HEK293 (cell line): ENCODE measurements around the gene TAS1R3.

ENCODE experiments used
- ELK4 ChIP-seq: IDR thresholded peaks from 2 replicates; pipeline ENCODE4 v1.6.1; 2011; ENCODE audit warnings: mild to moderate bottlenecking, low read depth, low read length, borderline replicate concordance
- GFI1B ChIP-seq: fragments of 450-650 bp; formaldehyde crosslinking; IDR thresholded peaks from 2 replicates; pipeline ENCODE4 v1.5.1; 2016; ENCODE audit warnings: missing biosample characterization, missing genetic modification characterization
- PRDM10 ChIP-seq: fragments of 450-650 bp; formaldehyde crosslinking; IDR thresholded peaks from 2 replicates; pipeline ENCODE4 v1.5.1; 2016; ENCODE audit warnings: missing biosample characterization, missing genetic modification characterization
- SALL2 ChIP-seq: fragments of 450-650 bp; formaldehyde crosslinking; IDR thresholded peaks from 2 replicates; pipeline ENCODE4 v1.5.0; 2017; ENCODE audit warnings: missing biosample characterization, mild to moderate bottlenecking, missing genetic modification characterization, borderline replicate concordance
- ZFP69B ChIP-seq: fragments of 450-650 bp; formaldehyde crosslinking; IDR thresholded peaks from 2 replicates; pipeline ENCODE4 v1.5.1; 2016; ENCODE audit warnings: missing biosample characterization, missing genetic modification characterization
- ZNF140 ChIP-seq: fragments of 450-650 bp; formaldehyde crosslinking; IDR thresholded peaks from 2 replicates; pipeline ENCODE4 v1.5.1; 2016; ENCODE audit warnings: missing biosample characterization, missing genetic modification characterization
- ZNF157 ChIP-seq: fragments of 450-650 bp; formaldehyde crosslinking; IDR thresholded peaks from 2 replicates; pipeline ENCODE4 v1.5.1; 2016; ENCODE audit warnings: missing biosample characterization, missing genetic modification characterization
- ZNF174 ChIP-seq: fragments of 450-650 bp; formaldehyde crosslinking; IDR thresholded peaks from 2 replicates; pipeline ENCODE4 v1.5.0; 2017; ENCODE audit warnings: missing biosample characterization, mild to moderate bottlenecking, missing genetic modification characterization
- ZNF280C ChIP-seq: fragments of 450-650 bp; formaldehyde crosslinking; IDR thresholded peaks from 2 replicates; pipeline ENCODE4 v1.5.1; 2016; ENCODE audit warnings: missing biosample characterization, missing genetic modification characterization
- ZNF449 ChIP-seq: fragments of 450-650 bp; formaldehyde crosslinking; IDR thresholded peaks from 2 replicates; pipeline ENCODE4 v1.5.1; 2017; ENCODE audit warnings: missing biosample characterization, mild to moderate bottlenecking, missing genetic modification characterization, moderate library complexity
- ZNF48 ChIP-seq: fragments of 450-650 bp; formaldehyde crosslinking; IDR thresholded peaks from 2 replicates; pipeline ENCODE4 v1.5.1; 2016; ENCODE audit warnings: missing biosample characterization, missing genetic modification characterization
- ZNF514 ChIP-seq: fragments of 450-650 bp; formaldehyde crosslinking; IDR thresholded peaks from 2 replicates; pipeline ENCODE4 v1.5.1; 2016; ENCODE audit warnings: missing biosample characterization, missing genetic modification characterization
- ZNF596 ChIP-seq: fragments of 450-650 bp; IDR thresholded peaks from 2 replicates; pipeline ENCODE4 v1.5.0; 2018; ENCODE audit warnings: missing biosample characterization, mild to moderate bottlenecking, missing genetic modification characterization, moderate library complexity
- ZNF610 ChIP-seq: fragments of 450-650 bp; formaldehyde crosslinking; IDR thresholded peaks from 2 replicates; pipeline ENCODE4 v1.5.1; 2016; ENCODE audit warnings: missing biosample characterization, missing genetic modification characterization, borderline replicate concordance
- ZNF626 ChIP-seq: fragments of 450-650 bp; sonication (Bioruptor Pico); formaldehyde crosslinking; IDR thresholded peaks from 2 replicates; pipeline ENCODE4 v1.5.1; 2018; ENCODE audit warnings: missing biosample characterization, missing genetic modification characterization, inconsistent platforms
- ZNF639 ChIP-seq: fragments of 450-650 bp; formaldehyde crosslinking; IDR thresholded peaks from 2 replicates; pipeline ENCODE4 v1.5.1; 2016; ENCODE audit warnings: missing biosample characterization, missing genetic modification characterization
- ZNF692 ChIP-seq: fragments of 450-650 bp; formaldehyde crosslinking; IDR thresholded peaks from 2 replicates; pipeline ENCODE4 v1.5.1; 2016; ENCODE audit warnings: missing biosample characterization, missing genetic modification characterization
- ZNF704 ChIP-seq: fragments of 450-650 bp; formaldehyde crosslinking; IDR thresholded peaks from 2 replicates; pipeline ENCODE4 v1.5.1; 2016; ENCODE audit warnings: missing biosample characterization, missing genetic modification characterization
- ZNF791 ChIP-seq: fragments of 450-650 bp; formaldehyde crosslinking; IDR thresholded peaks from 2 replicates; pipeline ENCODE4 v1.5.1; 2016; ENCODE audit warnings: missing biosample characterization, missing genetic modification characterization
- ZSCAN4 ChIP-seq: fragments of 450-650 bp; formaldehyde crosslinking; IDR thresholded peaks from 2 replicates; pipeline ENCODE4 v1.5.1; 2017; ENCODE audit warnings: missing biosample characterization, missing genetic modification characterization
- ZSCAN5A ChIP-seq: fragments of 450-650 bp; formaldehyde crosslinking; IDR thresholded peaks from 2 replicates; pipeline ENCODE4 v1.5.1; 2016; ENCODE audit warnings: missing biosample characterization, missing genetic modification characterization

Gene TAS1R3

GRCh38 chr1:1291548-1292441 is 39.3 kb upstream of the TAS1R3 start (continued):
- TF ChIP-seq GFI1B (no peak), SALL2 (tag by site-specific recombination) (no peak), ZSCAN4 (tag by site-specific recombination) (no peak), ZNF280C (tag by site-specific recombination) (no peak), ZNF791 (tag by site-specific recombination) (no peak), ZNF692 (tag by site-specific recombination) (0 out of 2 replicates have a peak, but pooled peaks have one; percentile 31), ZNF639 (tag by site-specific recombination) (peak; percentile 38; the same call in 1 of the 2 replicates), ZFP69B (tag by site-specific recombination) (no peak; the same call in 1 of the 2 replicates), ZNF514 (tag by site-specific recombination) (no peak), ZNF140 (tag by site-specific recombination) (no peak), ZNF610 (tag by site-specific recombination) (no peak), ZNF449 (tag by site-specific recombination) (no peak), ZNF596 (tag by site-specific recombination) (no peak), ZSCAN5A (no peak), ZNF157 (tag by site-specific recombination) (no peak), ZNF704 (no peak), PRDM10 (tag by site-specific recombination) (peak; percentile 97), ZNF626 (tag by site-specific recombination) (no peak), ELK4 (no peak), ZNF48 (tag by site-specific recombination) (no peak), ZNF174 (no peak)
